Measurements from ENCODE around the gene DLGAP1.
A peak's percentile ranks its signal among the peaks of the same experiment; 100 is the strongest.
"Not testable (repeated sequence)": the region's sequence is repeated elsewhere in the genome, so short reads cannot be mapped to it uniquely, and the experiment has no call there.

The DLGAP1 gene

DNA sequence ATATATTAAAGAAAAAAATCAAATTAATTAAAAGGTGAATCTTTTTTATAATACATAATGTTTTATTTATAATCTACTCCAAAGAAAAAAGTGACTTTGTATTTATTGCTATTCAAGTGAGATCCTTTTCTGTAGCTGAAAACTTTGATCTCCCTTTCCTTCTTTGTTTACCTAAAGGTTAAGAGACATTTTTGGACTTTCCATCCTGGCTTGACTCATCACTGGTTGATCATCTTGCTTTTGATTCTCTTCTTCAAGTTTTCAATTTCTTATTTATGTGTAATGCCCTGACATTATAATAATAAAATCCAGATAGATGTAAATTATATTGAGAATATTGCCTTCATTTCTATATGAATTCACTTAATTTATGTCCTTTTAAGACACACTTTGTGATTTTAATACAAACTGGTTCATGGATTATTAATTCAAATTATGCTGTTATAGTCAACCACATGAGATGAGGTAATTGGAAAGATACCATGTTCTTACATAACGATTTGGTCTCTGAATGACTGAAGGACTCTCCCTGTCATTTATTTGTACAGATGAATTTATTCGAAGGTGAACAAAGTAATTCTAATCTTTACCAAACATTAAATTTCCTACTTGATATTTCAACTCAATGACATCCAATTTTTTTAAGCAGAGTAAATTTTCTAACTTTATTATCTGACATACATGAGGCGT is 820.7 kb downstream of the DLGAP1 start:
- DNase-seq (ENCODE audit: low read depth, low spot score) = no peak

DNA sequence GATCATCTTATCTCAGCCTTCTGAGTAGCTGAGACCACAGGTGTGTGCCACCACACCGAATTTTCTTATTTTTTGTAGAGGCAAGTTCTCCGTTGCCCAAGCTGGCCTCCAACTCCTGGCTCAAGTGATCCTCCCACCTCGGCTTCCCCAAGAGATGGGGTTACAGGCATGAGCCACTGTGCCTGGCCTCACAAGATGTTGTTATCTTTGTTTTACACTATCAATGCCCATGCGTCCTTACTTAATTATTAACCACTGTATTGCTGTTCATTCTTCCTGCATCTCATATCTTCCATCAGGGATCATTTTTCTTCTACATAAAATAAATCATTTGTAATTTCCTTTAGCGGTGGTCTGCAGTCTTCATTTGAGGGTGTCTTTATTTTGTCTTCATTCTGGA is 823.2 kb downstream of the DLGAP1 start:
- DNase-seq (ENCODE audit: low read depth, low spot score) = no peak

DNA sequence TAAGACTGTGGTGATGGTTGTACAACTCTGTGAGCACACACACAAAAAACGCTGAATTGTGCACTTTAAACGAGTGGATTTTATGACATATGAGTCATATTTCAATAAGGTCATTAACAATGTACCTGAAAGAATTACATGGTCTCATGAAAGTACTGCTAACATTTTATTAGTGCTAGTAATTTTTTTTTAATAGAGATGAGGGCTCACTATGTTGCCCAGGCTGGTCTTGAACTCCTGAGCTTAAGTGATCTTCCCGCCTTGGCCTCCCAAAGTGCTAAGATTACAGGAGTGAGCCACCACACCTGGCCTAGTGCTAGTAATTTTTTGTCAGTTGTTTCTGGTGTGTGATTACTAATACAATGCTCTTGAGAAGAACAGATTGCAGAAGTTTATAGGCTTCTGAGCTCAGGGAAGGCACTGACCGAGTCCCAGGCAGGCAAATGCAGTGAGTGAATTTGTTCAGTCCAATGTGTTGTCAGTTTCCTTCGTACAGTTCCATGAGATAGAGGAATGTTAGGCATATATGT is 828.1 kb downstream of the DLGAP1 start:
- no peak for DNase-seq (ENCODE audit: low read depth, low spot score)

DNA sequence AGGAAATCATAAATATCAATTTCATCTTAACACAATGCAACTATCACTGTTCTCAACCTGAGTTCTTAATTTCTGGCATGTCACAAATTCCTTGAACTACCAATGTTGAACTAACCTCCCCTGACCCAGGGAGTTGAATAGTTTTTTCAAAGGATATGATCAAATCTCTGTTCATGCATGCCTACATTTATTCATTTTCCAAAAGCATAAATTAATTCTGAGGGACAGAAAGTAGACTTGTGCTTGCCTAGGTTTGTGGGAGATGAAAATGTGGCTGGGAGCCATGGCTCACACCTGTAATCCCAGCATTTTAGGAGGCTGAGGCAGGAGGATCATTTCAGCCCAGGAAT is 829.4 kb downstream of the DLGAP1 start:
- no peak for DNase-seq (ENCODE audit: low read depth, low spot score)

DNA sequence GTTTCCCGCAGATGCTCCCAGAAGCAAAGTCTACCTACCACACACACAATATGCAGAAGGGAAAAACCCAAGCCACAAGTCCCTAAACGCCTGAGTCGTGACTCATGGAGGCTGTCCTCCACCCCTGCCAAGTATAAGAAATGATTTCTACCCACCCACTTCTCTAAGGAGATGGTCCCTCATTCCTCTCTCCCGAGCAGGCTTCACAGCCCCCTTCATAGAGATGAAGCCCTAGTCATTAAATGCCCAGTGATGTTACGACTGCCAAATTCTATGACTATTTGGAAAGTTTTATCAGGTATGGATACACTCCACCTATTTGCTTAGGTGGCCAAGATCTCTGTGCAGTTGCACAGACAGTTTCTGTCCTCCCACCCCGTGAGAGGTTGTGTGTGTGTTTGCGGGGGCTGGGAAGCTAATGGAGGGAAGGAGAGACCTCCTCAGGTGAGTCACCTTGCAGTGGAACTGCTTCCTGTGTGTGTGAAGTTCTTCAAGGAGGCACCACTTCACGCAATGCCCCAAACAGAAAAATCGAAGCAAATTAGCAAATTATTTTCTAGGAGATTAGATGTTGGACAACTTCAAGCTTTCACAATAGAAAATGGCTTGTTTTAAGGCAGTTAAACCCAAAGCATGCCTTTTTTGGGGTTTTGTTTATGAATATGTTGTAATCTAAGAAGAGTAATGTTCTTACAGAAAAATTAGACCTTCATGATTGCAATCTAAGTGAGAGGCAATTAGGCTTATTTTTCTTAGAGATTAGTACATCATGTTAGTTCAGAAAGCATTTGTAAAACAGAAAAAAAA is 830.0 kb downstream of the DLGAP1 start:
- peak; percentile 42 for DNase-seq (ENCODE audit: low read depth, low spot score)

DNA sequence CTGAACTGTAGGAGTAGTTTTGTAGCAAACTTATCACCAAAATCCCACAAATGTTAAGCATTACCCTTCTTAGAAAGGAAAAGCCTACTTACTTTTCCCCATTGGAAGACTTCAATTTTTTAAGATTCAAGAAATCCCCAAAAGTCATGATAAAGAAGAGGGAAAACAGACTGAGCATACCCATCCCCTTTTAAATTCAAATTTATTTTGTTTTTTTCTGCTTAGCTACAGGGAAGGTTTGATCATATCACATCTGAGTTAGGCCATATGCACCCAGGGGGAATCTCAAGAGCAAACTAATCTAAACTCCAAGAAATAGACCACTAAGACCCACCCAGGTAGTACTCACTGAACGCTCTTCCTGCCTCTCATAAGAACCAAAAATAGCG is 830.6 kb downstream of the DLGAP1 start:
- no peak for DNase-seq (ENCODE audit: low read depth, low spot score)

DNA sequence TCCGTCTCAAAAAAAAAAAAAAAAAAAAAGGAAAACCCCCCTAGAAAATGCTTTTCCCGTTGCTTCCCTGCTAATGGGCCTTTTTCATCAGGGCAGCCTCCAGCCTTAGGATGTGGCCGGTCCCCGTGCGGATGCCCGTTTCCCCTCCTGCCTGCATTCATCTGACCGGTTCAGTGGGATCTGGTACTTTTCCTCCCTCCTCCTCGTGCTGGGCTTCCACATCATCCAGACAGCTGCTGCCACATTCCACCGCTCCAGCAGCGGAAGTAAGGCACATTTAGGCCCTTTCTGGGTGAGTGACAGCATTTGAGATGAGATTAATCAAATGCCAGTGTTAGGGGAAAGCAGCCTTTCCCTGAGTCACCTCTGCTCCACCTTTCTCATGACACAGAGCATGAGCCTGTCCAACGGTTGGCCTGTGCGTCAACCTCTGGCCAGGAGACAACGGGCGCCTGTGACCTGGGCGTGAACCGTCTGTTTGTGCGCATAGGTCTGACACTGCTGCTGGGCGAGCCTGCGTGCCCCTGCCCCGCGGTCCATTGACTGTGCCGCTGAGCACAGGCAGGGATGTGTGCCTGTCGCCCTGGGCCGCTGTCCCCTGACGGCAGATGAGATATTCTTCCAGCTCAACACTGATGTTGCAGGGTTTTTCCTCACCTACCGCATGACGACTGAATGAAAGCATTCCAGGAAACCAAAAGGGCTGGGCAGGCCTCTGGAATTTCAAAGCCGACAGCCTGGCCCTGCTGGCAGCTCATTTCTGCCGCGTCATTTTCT is 831.1 kb downstream of the DLGAP1 start:
- DNase-seq (ENCODE audit: low read depth, low spot score) = no peak

DNA sequence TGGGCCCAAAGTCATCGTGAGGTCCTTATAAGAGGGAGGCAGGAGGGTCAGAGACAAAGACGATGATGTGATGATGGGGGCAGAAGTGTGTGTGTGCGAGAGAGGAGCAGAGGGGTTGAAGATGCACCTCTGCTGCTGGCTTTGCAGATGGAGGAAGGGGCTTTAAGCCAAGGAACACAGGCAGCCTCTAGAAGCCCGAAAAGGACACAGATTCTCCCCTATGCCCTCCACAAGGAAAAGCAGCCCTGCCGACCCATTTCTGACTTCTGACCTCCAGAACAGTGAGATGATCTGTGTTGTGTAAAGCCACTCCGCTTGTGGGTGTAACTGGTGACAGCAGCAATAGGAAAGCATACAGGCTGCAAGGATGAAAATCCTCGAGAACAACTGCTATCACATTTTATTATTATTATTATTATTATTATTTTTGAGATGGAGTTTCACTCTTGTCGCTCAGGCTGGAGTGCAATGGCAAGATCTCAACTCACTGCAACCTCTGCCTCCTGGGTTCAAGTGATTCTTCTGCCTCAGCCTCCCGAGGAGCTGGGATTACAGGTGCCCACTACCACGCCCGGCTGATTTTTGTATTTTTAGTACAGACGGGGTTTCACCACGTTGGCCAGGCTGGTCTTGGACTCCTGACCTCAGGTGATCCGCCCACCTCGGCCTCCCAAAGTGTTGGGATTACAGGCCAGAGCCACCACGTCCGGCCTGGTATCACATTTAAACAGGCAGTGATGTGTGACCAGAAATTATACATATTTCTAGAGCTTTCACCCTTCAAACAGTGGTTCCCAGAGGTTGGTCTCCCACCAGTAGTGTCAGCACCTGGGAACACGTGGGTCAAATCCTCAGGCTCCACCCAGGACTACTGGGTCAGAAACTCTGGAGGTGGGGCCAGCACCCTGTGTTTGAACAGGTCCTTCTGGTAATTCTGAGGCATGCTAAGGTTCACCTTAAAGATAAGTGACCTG is 834.7 kb downstream of the DLGAP1 start:
- no peak for DNase-seq (ENCODE audit: low read depth, low spot score)

DNA sequence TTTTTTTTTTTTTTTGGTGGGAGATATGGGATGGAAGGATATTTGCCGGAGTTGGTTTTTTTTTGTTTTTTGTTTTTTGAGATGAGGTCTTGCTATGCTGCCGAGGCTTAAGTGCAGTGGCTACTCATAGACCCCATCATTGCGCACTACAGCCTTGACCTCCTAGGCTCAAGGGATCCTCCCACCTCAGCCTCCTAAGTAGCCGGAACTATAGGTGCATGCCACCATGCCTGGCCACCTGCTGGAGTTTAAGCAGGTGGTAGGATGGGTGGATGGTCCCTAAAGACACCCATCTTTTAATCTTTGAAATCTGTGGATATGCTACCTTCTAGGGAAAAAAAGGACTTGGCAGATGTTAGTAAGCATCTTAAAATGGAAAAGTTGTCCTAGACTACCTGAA is 835.4 kb downstream of the DLGAP1 start:
- no peak for DNase-seq (ENCODE audit: low read depth, low spot score)

DNA sequence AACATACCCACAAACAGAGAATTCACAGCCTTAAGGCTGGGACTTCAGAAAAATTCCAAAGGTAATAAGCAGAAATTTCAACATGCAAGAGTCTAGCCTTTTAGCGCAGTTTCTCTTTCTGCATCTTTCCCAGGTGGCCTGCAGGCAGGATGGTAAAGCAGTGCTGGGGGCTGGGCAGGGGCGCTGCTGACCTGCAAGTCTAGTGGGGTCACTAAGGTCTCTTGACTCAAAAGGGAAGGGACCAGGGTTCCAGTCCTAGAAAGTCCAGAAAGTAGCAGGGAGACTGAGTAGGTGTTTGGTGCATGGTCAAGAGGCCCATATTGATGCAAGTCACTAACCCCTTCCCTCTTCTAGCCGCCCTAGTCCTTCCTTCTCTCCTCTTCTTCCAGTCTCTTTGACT is 835.9 kb downstream of the DLGAP1 start:
- no peak for DNase-seq (ENCODE audit: low read depth, low spot score)

DNA sequence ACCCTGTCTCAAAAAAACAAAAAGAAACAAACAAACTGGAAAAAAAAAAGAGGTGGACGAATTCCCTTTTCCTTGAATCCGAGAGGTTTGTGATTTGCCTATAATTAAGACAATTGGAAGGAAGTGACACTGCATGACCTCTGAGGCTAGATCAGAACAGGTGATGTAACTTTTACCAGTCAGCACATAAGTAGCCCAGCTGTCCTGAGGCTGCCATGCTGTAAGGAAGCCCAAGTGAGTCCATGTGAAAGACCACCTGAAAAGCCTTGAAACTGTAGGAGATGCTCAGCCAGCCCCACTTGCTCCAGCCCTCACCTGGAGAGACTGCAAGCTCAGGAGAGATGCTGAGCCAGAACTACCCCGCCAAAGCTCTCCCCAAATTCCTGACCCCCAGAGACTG is 838.4 kb downstream of the DLGAP1 start:
- DNase-seq (ENCODE audit: low read depth, low spot score) = no peak

DNA sequence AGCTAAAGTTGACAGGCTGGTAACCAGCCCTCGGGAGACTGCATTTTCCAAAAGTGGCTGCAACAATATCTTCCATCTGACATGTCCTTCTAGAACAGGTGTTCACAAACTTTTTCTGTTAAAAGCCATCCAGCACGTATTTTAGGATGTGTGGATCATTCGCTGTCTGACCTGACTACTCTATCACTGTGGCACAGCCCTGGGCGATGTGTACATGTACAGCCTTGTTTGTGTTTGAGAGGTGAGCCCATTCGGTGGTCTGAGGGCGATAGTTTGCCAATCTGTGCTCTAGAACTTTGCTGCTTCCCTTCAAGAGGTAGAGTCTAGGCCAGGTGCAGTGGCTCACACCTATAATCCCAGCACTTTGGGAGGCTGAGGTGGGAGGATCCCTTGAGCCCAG is 839.0 kb downstream of the DLGAP1 start:
- no peak for DNase-seq (ENCODE audit: low read depth, low spot score)

DNA sequence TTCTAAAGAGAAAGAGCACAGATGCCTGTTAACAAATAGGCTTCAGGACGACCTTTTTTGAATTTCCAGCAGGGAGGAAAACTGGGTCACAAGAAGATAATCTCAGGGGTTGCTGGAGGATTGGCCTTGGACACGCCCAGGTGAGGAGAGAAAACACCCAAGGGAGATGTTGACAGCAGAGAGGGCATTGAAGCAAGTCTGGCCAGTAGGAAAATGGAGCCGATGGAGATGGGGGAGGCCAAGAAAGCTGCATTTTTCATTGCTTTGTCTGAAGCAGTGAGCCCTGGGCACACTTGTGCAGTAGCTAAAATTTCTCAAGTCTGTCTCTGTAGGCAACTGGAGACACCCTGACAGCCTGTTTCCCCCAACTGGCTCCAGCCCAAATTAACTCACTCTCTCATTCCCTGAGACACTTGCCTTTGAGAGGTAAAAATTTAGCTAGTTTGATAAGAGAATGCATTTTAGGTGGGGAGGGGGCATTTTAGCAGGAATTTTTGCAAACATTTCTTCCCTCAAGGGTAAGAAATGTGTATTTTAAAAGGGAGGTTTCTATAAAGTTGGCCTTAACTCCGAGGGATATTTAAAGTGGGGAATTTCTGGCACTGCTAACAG is 839.6 kb downstream of the DLGAP1 start:
- DNase-seq (ENCODE audit: low read depth, low spot score) = no peak

DNA sequence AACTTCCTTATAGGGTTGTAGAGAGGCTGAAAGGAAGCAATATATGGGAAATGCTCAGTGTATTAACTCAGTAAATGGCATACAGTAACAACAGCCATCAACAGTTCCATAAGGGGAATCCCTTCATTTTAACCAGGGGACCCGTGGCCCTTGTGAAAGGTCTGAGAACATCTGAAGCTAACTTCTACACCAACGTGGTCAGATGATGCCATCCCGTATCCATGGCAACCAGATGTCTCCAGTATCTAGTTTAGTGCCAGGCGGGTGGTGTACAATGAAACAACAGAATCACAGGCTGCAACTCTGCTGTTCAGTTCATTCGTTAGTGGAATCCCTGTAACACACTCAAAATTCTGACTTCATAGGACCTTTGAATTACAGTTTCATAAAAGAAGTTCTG is 842.8 kb downstream of the DLGAP1 start:
- DNase-seq (ENCODE audit: low read depth, low spot score) = no peak

DNA sequence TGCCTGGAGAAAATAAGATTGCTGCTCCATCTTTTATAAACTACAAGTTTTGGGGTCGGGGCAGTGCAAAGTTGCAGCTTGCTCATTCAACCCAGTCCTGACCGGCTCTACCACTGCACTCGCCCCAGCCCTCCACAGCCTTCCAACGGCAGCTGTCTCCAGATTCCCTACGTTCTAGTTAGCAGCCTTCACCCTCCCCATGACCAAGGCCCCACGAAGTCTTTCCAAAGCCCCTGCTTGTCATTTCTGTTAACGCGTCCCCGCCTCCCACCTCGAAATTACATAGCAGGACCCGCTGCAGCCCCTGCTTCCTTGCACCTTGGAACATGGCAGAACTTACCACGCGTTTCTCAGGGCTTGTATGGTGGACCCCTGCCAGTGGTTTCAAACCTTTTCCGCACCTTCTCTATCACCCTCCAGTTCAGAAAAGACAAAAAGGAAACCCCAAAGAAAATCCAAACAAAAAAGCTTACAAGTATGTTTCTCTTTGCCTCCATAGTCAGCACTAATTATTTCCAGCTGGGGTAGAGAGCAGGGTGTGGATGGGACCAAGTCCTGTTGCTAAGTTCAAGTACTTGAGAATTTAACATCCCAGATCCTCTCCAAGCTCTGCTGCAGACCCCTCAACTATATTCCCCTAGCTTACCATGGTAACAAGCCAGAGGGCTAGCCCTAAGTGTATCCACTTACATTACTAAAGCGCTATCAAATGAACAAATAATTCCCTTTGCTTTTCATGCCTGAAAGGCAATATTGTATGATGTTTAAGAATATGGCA is 843.6 kb downstream of the DLGAP1 start:
- DNase-seq (ENCODE audit: low read depth, low spot score) = no peak

DNA sequence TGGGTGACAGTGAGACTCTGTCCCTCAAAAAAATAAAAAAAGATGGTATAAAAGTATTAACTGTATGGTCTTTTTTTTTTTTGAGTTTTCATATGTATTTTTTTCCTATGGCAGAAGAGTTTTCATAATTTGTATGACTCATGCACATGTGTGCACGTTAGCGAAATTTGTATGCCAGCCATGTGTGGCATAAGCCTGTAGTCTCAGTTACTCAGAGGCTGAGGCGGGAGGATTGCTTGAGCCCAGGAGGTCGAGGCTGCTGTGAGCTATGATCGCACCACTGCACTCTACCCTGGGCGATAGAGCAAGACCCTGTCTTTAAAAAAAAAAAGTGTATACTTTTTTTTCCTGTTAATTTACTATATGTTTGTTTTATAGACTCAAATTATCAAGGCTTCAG is 844.3 kb downstream of the DLGAP1 start:
- no peak for DNase-seq (ENCODE audit: low read depth, low spot score)

DNA sequence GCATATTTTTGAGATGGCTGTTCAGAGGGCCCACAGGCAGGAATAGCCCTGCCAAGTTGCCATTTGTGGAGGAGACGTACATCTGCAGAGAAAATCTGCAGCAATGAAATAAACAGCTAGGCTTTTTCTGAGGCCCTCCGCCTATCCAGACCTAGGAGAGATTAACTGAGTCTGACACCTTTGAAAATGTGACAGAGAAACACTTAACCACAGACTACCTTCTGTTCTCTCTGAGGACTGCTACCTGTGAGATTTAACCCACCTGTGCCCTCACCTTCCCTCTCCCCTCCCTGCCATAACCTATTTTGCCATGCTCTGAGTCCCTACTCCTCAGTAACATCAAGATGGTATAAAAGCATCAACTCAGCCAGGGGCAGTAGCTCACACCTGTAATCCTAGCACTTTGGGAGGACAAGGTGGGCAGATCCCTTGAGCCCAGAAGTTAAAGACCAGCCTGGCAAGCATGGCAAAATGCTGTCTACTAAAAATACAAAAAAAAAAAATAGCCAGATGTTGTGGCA is 844.9 kb downstream of the DLGAP1 start:
- DNase-seq (ENCODE audit: low read depth, low spot score) = no peak

DNA sequence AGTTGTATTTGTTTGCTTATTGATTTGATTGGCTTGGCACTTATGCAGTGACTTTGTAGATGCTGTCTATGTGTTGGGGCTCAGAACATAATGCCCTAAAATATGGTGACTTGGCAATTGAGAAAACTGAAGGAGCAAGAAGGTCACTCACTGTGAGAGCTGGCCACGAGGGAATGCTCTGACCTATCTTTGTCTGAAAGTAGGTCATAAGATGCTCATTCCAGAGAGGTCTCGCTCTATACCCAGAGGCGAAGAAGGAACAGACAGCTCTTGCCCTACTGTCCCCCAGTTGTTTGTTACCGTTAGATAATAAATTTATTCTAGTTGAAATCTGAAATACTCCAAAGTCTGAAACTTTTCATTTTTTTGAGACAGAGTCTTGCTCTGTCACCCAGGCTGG is 846.6 kb downstream of the DLGAP1 start:
- no peak for DNase-seq (ENCODE audit: low read depth, low spot score)

DNA sequence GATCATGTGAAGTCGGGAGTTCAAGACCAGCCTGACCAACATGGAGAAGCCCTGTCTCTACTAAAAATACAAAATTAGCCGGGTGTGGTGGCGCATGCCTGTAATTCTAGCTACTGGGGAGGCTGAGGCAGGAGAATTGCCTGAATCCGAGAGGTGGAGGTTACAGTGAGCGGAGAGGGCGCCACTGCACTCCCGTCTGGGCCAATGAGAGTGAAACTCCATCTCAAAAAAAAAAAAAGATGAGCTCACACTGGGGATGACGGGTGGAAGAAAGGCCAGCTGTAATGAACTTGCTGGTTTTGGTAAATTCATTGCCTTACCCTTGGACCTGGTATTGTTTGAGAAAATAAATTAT is 847.0 kb downstream of the DLGAP1 start:
- not testable (repeated sequence) for DNase-seq (ENCODE audit: low read depth, low spot score)
